HG03521 (cell line): Measurements from ENCODE around the gene KRTAP3-3.
"Not testable (repeated sequence)": the region's sequence is repeated elsewhere in the genome, so short reads cannot be mapped to it uniquely, and the experiment has no call there.

ENCODE experiments used
- ATAC-seq: cut with Tn5 transposase; IDR thresholded peaks from one replicate; pipeline ENCODE4 v1.9.1; 2021; ENCODE audit warnings: mild to moderate bottlenecking, moderate library complexity; ENCODE audit not compliant: unreplicated experiment

Gene KRTAP3-3

GRCh38 chr17:41008811-41009210 is 14.8 kb upstream of the KRTAP3-3 start, which contains the start of gene KRTAP3-1:
Gene KRTAP3-1, minus strand, starts transcription at chr17:41009128. Its CDS starts 54 bp downstream, at chr17:41009074.
- no peak for ATAC-seq

- no peak for ATAC-seq
Observed at GRCh38 chr17:41004397-41004796, 10.4 kb upstream of the KRTAP3-3 start.

GRCh38 chr17:41003926-41004325 is 10.0 kb upstream of the KRTAP3-3 start:
- no peak for ATAC-seq

- no peak for ATAC-seq
Observed at GRCh38 chr17:41002814-41003213, 8.8 kb upstream of the KRTAP3-3 start.

GRCh38 chr17:41001795-41002194 is 7.8 kb upstream of the KRTAP3-3 start:
- no peak for ATAC-seq

- not testable (repeated sequence) for ATAC-seq
Observed at GRCh38 chr17:40999563-40999962, 5.6 kb upstream of the KRTAP3-3 start, which contains the start of gene KRTAP3-2. Gene KRTAP3-2, minus strand, starts transcription at chr17:40999906. Its CDS starts 53 bp downstream, at chr17:40999853.

GRCh38 chr17:40997361-40997760 is 3.4 kb upstream of the KRTAP3-3 start:
- ATAC-seq, result no peak

- ATAC-seq, result no peak
Observed at GRCh38 chr17:40996829-40997228, 2.9 kb upstream of the KRTAP3-3 start.

GRCh38 chr17:40995116-40995515 is 1.2 kb upstream of the KRTAP3-3 start:
- no peak for ATAC-seq

GRCh38 chr17:40993084-40993483 is 880 bp downstream of the KRTAP3-3 start:
- ATAC-seq, result no peak

GRCh38 chr17:40992666-40993065 is 1.3 kb downstream of the KRTAP3-3 start:
- no peak for ATAC-seq

- ATAC-seq, result no peak
Observed at GRCh38 chr17:40986920-40987319, 7.0 kb downstream of the KRTAP3-3 start.

GRCh38 chr17:40984226-40984625 is 9.7 kb downstream of the KRTAP3-3 start, which contains the start of gene KRT40:
Gene KRT40, minus strand, starts transcription at chr17:40984326. Its CDS starts 53 bp downstream, at chr17:40984273.
- no peak for ATAC-seq

GRCh38 chr17:40981115-40981514 is 12.8 kb downstream of the KRTAP3-3 start:
- no peak for ATAC-seq

GRCh38 chr17:40980596-40980995 is 13.4 kb downstream of the KRTAP3-3 start:
- ATAC-seq, result no peak

- no peak for ATAC-seq
Observed at GRCh38 chr17:40980117-40980516, 13.8 kb downstream of the KRTAP3-3 start.

GRCh38 chr17:40978575-40979151 is 15.3 kb downstream of the KRTAP3-3 start:
- no peak for ATAC-seq

- no peak for ATAC-seq
Observed at GRCh38 chr17:40975516-40975915, 18.4 kb downstream of the KRTAP3-3 start.

GRCh38 chr17:40974366-40974765 is 19.6 kb downstream of the KRTAP3-3 start:
- ATAC-seq, result no peak

GRCh38 chr17:40967582-40967981 is 26.4 kb downstream of the KRTAP3-3 start:
- ATAC-seq, result no peak

- no peak for ATAC-seq
Observed at GRCh38 chr17:40966848-40967247, 27.1 kb downstream of the KRTAP3-3 start, which contains the start of gene KRT39. Gene KRT39, minus strand, starts transcription at chr17:40966948. Its CDS starts 92 bp downstream, at chr17:40966856.

GRCh38 chr17:40963838-40964237 is 30.1 kb downstream of the KRTAP3-3 start:
- ATAC-seq, result no peak

- ATAC-seq, result no peak
Observed at GRCh38 chr17:40962059-40962561, 31.9 kb downstream of the KRTAP3-3 start.
